AG08396 (cell line): Measurements from ENCODE around the gene ITGAE.
"Not testable (repeated sequence)": the region's sequence is repeated elsewhere in the genome, so short reads cannot be mapped to it uniquely, and the experiment has no call there.

Experiments used
- DNase-seq: peaks from one replicate; pipeline ENCODE4 v3.0.0; 2012; ENCODE audit warnings: low spot score, mixed read lengths

The ITGAE gene

DNA sequence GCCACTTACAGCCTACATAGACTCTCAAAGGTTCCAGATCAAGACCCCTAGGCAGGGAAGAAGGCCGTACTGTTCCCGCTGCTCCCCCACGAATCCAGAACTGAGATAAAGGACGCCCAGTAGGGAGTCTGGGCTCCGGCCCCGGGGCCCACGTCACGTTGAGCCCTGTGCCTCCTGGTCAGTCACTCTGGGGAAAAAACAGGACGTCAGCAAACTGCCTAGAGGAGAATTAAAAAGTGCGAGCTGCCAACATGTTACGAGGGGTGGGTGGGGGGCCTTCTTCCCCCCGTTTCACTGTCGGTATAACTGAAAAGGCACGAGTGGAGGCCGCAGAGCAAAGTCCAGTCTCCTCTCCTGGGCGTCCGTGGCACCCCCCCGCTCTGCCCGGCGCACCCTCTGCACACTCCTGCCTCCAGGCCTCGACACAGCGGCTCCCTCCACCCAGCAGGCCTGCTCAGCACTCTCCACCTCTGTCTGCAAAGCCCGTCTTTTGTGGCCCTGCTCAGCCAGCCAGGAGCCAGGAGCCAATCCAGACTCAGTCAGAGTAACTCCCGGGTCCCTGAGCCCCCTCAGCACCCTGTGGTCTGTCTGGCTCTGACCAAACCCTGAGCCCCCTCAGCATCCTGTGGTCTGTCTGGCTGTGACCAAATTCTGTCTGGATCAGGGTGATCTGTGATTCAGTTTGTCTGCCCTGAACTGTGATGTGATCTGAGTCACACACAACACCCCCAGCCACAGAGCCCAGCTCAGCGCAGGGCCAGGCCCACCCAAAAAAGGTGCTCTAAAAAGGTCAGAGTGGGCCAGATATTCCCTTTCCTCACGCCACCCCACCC lies 6.2 kb downstream of the ITGAE start:
- peak; percentile 42 for DNase-seq

DNA sequence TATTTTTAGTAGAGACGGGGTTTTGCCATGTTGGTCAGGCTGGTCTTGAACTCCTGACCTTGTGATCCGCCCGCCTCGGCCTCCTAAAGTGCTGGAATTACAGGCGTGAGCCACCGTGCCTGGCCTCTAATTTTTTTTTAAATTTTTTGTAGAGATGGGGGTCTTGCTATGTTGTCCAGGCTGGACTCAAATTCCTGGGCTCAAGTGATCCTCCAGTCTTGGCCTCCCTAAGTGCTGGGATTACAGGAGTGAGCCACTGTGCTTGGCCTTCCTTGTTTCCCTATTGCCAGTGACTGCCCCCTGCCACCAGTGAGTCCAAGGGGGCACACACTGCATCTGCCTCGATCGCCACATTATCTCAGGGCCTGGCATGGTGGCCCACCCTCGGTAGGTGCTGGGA lies 6.8 kb downstream of the ITGAE start:
- not testable (repeated sequence) for DNase-seq

DNA sequence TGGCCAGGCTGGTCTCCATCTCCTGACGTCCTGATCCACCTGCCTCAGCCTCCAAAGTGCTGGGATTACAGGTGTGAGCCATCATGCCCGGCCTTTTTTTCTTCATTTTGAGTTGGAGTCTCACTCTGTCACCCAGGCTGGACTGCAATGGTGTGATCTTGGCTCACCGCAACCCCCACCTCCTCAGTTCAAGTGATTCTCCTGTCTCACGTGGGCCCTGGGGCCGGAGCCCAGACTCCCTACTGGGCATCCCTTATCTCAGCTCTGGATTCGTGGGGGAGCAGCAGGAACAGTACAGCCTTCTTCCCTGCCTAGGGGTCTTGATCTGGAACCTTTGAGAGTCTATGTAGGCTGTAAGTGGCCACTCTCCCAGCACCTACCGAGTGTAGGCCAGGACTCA lies 7.7 kb downstream of the ITGAE start:
- DNase-seq: not testable (repeated sequence)

GRCh38 chr17:3792481-3792880 lies 8.5 kb downstream of the ITGAE start:
- no peak for DNase-seq

- no peak for DNase-seq
Observed at GRCh38 chr17:3788200-3788599, 12.8 kb downstream of the ITGAE start.

GRCh38 chr17:3785323-3785722 lies 15.7 kb downstream of the ITGAE start:
- DNase-seq: not testable (repeated sequence)

DNA sequence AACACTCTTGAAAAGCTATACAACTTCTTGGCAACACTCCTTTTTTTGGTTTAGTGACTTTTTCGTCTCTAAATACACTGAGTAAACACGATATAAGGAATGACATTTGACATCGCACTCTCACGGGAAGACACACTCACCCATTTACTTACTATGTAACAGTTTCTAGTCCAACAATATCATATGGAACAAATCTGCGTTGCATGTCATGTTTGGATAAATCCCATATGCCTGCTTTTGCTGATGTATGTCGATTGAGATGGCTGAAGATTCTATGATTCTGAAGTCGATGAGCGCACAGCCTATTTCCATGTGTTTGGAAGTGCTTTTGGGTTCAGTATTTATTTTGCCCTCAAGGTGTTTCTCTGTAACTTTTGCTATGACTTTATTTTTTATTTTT lies 18.2 kb downstream of the ITGAE start:
- no peak for DNase-seq

- DNase-seq: no peak
Observed at GRCh38 chr17:3780986-3781385, 20.0 kb downstream of the ITGAE start.

- no peak for DNase-seq
Observed at GRCh38 chr17:3777366-3778120, 23.4 kb downstream of the ITGAE start.

GRCh38 chr17:3773966-3774365 lies 27.0 kb downstream of the ITGAE start:
- DNase-seq: no peak

DNA sequence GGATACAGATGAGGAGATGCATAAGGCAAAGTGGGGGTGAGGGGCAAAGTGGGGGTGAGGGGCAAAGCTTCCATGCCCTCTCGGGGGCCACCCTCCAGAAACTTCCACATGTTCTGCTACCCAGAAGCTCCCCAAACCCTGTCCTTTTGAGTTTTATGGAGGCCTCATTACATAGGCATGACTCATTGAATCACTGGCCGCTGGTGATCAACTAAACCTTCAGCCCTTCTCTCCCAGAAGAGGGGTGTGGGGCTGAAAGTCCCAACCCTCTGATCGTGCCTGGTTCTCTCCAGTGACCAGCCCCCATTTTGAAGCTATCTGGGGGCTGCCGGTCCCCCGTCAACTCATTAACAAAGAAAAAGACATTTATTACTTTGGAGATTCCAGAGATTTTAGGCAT lies 27.5 kb downstream of the ITGAE start:
- no peak for DNase-seq

GRCh38 chr17:3772764-3773163 lies 28.2 kb downstream of the ITGAE start:
- DNase-seq: no peak

GRCh38 chr17:3771140-3771539 lies 29.8 kb downstream of the ITGAE start:
- no peak for DNase-seq

DNA sequence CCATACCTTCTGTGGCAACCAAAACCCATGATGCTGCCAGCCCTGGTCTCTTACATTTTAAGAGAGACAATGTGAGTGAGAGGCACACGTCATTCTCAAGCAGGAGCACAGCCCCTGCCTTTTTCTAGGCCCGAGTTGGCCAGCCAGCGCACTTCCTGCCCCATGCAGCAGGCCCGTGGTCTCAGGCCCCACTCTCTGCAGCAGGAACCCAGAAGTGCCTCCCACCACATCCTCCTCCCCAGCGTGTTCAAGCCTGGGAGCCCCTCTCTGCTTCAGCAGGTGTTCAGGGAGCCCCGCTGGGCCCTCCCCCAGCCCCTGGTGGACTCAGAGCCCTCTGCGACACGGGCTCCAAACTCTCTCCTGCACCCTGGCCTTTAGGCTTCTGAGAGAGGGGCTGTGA lies 30.5 kb downstream of the ITGAE start:
- no peak for DNase-seq

GRCh38 chr17:3768769-3769168 lies 32.2 kb downstream of the ITGAE start:
- DNase-seq: no peak

DNA sequence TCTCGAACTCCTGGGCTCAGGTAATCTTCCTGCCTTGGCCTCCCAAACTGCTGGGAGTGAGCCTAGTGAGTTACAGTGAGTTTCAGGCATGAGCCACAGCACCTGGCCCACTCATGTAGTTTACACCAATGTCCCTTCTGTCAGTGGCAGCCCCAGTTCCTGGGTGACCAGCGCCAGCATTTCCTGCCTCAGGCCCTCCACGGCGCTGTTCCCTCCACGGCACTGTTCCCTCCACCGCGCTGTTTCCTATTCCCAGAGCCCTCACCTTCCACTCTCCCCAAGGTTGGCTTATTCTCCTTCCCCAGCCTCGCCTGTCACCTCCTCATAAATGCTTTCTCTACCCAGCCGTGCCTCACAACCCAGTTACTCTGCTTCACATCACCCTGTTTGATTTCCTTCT lies 32.6 kb downstream of the ITGAE start:
- DNase-seq: no peak

GRCh38 chr17:3766779-3767178 lies 34.2 kb downstream of the ITGAE start:
- DNase-seq: no peak

- no peak for DNase-seq
Observed at GRCh38 chr17:3765981-3766380, 35.0 kb downstream of the ITGAE start.

- no peak for DNase-seq
Observed at GRCh38 chr17:3763777-3764170, 37.2 kb downstream of the ITGAE start.

DNA sequence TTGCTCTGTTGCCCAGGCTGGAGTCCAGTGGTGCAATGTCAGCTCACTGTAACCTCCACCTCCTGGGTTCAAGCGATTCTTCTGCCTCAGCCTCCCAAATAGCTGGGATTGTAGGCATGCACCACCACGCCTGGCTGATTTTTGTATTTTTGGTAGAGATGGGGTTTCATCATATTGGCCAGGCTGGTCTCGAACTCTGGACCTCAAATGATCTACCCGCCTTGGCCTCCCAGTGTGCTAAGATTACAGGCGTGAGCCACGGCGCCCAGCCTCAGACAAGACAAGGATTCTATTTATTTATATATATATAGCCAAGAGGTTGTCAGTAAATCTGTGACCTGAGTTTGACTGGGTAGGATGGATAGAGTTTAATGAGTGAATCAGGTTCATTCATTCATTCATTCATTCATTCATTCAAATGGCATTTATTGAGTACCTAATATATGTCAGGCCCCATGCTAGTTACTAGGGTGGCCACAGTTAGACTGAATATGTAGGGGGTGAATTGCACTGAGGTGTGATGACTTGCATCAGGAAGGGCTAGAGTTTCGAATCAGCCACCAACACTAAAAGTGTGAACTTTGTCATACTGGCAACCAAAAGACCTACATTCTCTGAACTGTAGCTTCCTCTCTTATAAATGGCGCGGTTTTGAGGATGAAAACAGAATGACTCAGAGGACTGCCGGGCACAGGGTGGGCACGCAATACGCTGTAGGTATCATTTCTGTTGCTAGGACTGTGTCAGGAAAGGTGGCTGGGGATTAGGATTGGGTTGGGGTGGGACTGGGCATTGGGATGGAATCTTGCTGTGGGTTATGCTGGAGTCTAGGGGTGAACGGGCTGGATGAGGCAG lies 37.8 kb downstream of the ITGAE start:
- no peak for DNase-seq

- DNase-seq: no peak
Observed at GRCh38 chr17:3761918-3762380, 39.0 kb downstream of the ITGAE start.
